CD4-positive, alpha-beta T cell treated with Interferon gamma for 1 hour (primary cell): ENCODE measurements around the gene HCN2.
A peak's percentile ranks its signal among the peaks of the same experiment; 100 is the strongest.

Source experiments
- DNase-seq: peaks from one replicate; pipeline ENCODE4 v3.0.0-alpha.2; 2020

Gene HCN2

GRCh38 chr19:589693-590395, at the start of gene HCN2:
Gene HCN2 (plus strand): TSS chr19:589881. CDS start chr19:589946, 65 bp downstream.
- DNase-seq: no peak

GRCh38 chr19:540867-541637, 48.6 kb upstream of the HCN2 start:
- no peak for DNase-seq

DNA sequence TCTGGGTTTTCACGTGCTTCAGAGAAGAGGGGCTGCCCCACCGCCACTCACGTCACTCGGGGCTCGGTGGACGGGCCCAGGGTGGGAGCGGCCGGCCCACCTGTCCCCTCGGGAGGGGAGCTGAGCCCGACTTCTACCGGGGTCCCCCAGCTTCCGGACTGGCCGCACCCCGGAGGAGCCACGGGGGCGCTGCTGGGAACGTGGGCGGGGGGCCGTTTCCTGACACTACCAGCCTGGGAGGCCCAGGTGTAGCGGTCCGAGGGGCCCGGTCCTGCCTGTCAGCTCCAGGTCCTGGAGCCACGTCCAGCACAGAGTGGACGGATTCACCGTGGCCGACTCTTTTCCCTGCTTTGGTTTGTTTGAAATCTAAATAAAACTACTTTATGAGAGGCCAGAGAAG, 48.0 kb upstream of the HCN2 start:
- no peak for DNase-seq

- no peak for DNase-seq
Measured at GRCh38 chr19:542173-542866, 47.4 kb upstream of the HCN2 start.

- DNase-seq: peak; percentile 86
Measured at GRCh38 chr19:543910-544608, 45.6 kb upstream of the HCN2 start, which contains the start of gene GZMM. Gene GZMM (plus strand): TSS chr19:544053. CDS start chr19:544072, 19 bp downstream.

- no peak for DNase-seq
Measured at GRCh38 chr19:547117-547516, 42.6 kb upstream of the HCN2 start.

DNA sequence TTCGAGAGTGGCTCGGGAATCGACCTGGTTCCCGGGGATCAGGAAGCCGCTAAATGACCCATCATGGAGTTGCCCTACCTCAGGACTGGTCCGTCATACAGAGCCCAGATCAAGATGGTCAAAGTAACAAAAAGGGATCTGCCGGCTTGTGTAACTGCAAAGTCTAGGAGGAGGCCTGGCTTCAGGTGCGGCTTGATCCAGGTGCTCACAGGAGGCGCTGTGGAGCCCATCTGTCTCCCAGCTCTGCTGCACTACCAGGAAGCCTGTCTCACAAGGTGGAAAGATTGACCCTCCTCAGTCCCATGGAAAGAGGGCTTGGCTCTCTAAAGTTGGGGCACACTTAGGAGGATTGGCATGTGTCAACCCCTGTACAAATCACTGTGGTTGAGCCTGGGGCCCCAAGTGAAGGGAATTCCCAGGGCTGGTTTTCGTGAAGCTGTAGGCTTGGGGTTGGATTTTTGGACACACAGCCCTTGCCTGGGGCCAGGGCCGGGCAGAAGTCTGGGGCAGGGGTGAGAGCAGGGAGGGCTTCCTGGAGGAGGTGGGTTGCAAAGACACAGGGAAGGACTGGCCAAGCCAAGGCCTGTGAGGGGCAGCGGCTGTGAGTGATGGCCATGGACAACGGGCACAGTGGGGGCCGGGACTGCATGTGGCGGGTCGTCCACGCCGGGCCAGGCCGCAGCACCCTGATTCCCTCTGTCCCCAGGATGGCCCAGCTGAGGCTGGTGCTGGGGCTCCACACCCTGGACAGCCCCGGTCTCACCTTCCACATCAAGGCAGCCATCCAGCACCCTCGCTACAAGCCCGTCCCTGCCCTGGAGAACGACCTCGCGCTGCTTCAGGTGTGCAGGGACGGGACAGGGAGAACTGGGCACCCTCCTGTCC, 41.6 kb upstream of the HCN2 start:
- DNase-seq: no peak

- no peak for DNase-seq
Measured at GRCh38 chr19:548886-549830, 40.5 kb upstream of the HCN2 start.

DNA sequence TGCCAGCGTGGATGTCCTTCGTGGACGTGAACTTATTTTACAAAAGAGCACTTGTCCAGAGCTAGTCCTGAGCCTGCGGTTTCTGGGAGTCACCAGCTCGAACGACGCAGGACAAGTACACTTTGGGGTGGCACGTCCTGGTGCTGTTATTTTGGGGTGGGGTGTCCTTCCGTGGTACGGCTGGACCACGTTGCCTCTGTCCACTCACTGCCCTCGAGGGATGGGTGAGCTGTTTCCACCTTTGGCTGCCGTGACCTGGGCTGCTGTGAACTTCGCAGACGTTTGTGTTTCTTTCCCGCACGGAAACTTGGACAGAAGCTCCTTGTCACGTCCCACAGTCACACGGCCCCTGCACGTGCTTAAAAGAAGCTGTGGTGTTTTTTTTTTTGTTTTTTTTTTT, 34.9 kb upstream of the HCN2 start:
- DNase-seq: no peak

- no peak for DNase-seq
Measured at GRCh38 chr19:555474-555808, 34.2 kb upstream of the HCN2 start.

- DNase-seq: no peak
Measured at GRCh38 chr19:556611-557382, 32.9 kb upstream of the HCN2 start.

GRCh38 chr19:558770-559439, 30.8 kb upstream of the HCN2 start:
- DNase-seq: no peak

DNA sequence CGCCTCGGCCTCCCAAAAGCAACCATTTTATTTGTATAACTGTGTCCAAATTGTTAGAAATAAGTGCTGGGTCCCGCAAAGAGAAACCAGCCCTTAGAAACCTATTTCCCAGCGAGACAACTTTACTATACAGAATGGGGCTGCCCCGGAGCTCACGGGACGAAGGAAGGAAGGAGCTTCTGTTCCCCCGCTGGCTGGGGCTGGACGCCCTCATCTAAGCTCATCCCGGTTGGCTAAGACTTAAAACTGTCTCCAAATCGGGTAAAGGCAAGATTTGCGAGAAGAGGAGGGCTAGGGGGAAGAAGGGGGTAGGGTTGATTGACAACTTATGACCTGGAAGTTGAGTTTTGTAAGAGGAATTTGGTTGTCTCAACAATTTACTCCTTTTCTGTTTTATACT, 29.6 kb upstream of the HCN2 start:
- DNase-seq: no peak

GRCh38 chr19:566403-566802, 23.3 kb upstream of the HCN2 start:
- peak; percentile 38 for DNase-seq

DNA sequence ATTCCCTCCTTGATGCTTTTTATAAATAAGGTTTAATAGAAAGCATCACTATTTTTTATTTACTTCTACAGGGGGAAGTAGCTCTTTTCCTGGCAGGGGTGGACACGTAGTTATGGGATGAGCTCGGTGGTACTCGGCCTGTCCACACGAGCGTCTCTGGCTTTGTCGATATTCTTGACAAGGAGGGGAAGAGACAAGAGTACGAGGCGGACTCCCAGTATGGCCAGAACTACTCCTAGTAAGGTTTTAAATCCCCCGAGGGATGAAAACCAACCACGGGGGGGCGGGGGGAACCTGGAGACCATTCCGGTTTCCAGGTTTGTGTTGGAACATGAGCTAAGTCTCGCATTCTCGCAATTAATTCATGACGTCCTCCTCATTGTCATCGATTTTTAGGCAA, 22.8 kb upstream of the HCN2 start:
- DNase-seq: no peak

- DNase-seq: no peak
Measured at GRCh38 chr19:567296-567900, 22.3 kb upstream of the HCN2 start.

DNA sequence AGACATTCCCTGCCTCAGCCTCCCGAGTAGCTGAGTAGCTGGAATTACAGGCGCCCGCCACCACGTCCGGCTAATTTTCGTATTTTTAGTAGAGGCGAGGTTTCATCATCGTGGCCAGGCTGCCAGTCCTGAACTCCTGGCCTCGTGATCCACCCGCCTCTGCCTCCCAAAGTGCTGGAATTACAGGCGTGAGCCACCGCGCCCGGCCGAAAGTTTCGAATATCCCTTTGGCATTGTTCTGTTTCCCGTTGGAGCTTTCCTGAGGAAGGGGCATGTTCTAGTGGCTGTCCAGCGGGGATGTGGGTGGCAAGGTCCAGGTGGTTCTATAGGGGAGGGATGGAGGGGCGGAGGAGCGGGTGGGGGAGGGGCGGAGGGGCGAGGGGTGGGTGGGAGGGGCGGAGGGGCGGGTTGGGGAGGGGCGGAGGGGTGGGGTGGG, 19.4 kb upstream of the HCN2 start:
- DNase-seq: no peak

DNA sequence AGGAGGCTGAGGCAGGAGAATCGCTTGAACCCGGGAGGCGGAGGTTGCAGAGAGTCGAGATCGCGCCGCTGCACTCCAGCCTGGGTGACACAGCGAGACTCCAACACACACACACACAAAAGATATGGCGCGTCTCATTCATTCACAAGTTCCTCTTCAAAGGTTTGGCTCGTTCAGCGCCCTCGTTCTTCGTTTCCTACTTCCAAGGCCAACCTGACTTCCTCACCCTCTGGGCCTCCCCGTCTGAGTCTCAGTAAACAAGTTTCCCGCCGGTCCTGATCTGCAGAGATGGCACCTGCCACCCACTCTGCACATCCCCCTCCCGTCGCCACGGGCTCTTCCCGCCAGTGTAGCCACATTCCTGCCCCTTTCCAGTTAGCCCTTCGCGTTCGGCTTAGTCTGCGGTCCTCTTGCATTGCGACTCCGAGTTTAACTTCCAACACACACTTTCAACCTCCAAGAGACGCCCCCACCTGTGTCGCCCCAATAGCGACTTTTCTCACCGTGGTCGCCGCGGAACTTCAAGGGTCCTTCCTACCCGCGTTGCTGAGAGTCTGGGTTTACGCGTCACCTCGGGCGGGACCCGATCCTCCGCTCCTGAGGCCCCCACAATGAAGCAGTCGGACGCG, 18.6 kb upstream of the HCN2 start:
- DNase-seq: peak; percentile 55

GRCh38 chr19:571566-571974, 18.1 kb upstream of the HCN2 start:
- DNase-seq: no peak
